GM12878 (cell line): ENCODE results near the gene UTP3. TPM values are rescaled to one million over a fixed set of nuclear protein-coding genes. Genes with fewer than 3 reads are reported as not detected.

Experiments
- ATAC-seq: fragments of 200-7000 bp; cut with Tn5 transposase; 3 replicates; pipeline ENCODE4 v1.9.1; 2020; ENCODE audit warnings: mild to moderate bottlenecking, moderate library complexity
- BruUV-seq: library from RNA; stranded (reverse); fragments of 400-500 nt; replicated peaks from 2 replicates; lab custom pipeline; 2021; lab: Mats Ljungman, UMichigan
- CTCF ChIA-PET: fragments of 300-600 bp; sonication (Branson Sonifier 250); formaldehyde crosslinking; extraction: SDS; loops from one replicate; lab custom pipeline; 2021; ENCODE audit warnings: inconsistent platforms; lab: Yijun Ruan, JAX
- POLR2A ChIA-PET: fragments of 350-600 bp; formaldehyde crosslinking; extraction: SDS; loops from one replicate; lab custom pipeline; 2021; ENCODE audit warnings: inconsistent platforms; lab: Charles Lee
- RAD21 ChIA-PET: fragments of 300-600 bp; sonication (Branson Sonifier 250); formaldehyde crosslinking; loops from one replicate; lab custom pipeline; 2023; ENCODE audit warnings: antibody characterized with exemption; ENCODE audit not compliant: unreplicated experiment; lab: Charles Lee
- SMC1A ChIA-PET: fragments of 300-600 bp; sonication (Branson Sonifier 250); formaldehyde crosslinking; loops from one replicate; lab custom pipeline; 2023; ENCODE audit not compliant: unreplicated experiment, uncharacterized antibody; lab: Charles Lee
- DNase-seq: peaks from one replicate; pipeline ENCODE4 v3.0.0-alpha.2; 2011; ENCODE audit warnings: low read depth, low spot score
- FAIRE-seq: peaks from 3 replicates; lab custom pipeline; 2011; peaks lifted over from hg19 to GRCh38; lab: Jason Lieb, UNC
- H2AFZ ChIP-seq: 2 replicates; pipeline ENCODE4 v1.6.0; 2011; ENCODE audit warnings: low read depth, low read length, control low read depth; ENCODE audit not compliant: control insufficient read depth
- H3K27ac ChIP-seq: 2 replicates; pipeline ENCODE4 v1.5.1; 2011; ENCODE audit warnings: control low read depth; ENCODE audit not compliant: control insufficient read depth, insufficient read depth
- H3K27me3 ChIP-seq, 2 experiments: replicated peaks in 1 of 2; 2 replicates each; pipeline versions ENCODE4 v1.6.0 to v1.6.1; 2011; ENCODE audit warnings: low read length in 1 of 2; ENCODE audit not compliant: control insufficient read depth in 2 of 2, insufficient read depth in 2 of 2
- H3K36me3 ChIP-seq, 2 experiments: 2 replicates each; pipeline ENCODE4 v1.5.1; 2011; ENCODE audit warnings: low read length in 1 of 2; ENCODE audit not compliant: control insufficient read depth in 2 of 2, insufficient read depth in 2 of 2
- H3K4me1 ChIP-seq: 2 replicates; pipeline ENCODE4 v1.6.1; 2011; ENCODE audit warnings: mild to moderate bottlenecking, low read length, moderate library complexity, mixed read lengths; ENCODE audit not compliant: control insufficient read depth, insufficient read depth
- H3K4me2 ChIP-seq: 2 replicates; pipeline ENCODE4 v1.6.0; 2011; ENCODE audit warnings: control low read depth; ENCODE audit not compliant: control insufficient read depth, insufficient read depth
- H3K4me3 ChIP-seq: fragments of 200-600 bp; sonication (generic); 2 replicates; pipeline ENCODE4 v1.5.1; 2016
- H3K79me2 ChIP-seq: 2 replicates; pipeline ENCODE4 v1.6.0; 2011; ENCODE audit warnings: low read length; ENCODE audit not compliant: control insufficient read depth, insufficient read depth
- H3K9ac ChIP-seq: 2 replicates; pipeline ENCODE4 v1.8.0; 2011; ENCODE audit warnings: low read length, control low read depth, mixed read lengths; ENCODE audit not compliant: control insufficient read depth, insufficient read depth
- H3K9me3 ChIP-seq: replicated peaks from 3 replicates; pipeline ENCODE4 v1.5.1; 2011; ENCODE audit warnings: mild to moderate bottlenecking, low read length; ENCODE audit not compliant: control insufficient read depth, insufficient read depth
- H4K20me1 ChIP-seq: 2 replicates; pipeline ENCODE4 v1.6.0; 2011; ENCODE audit not compliant: control insufficient read depth, insufficient read depth
- ASH2L ChIP-seq: fragments of 300-600, 200-600 bp; sonication (generic); IDR thresholded peaks from 2 replicates; pipeline ENCODE4 v1.6.1; 2017; ENCODE audit warnings: low read depth, mild to moderate bottlenecking, borderline replicate concordance
- CHD4 ChIP-seq: fragments of 200-600 bp; sonication (generic); IDR thresholded peaks from 2 replicates; pipeline ENCODE4 v1.6.1; 2016; ENCODE audit warnings: mild to moderate bottlenecking
- EED ChIP-seq: sonication (generic); IDR thresholded peaks from 2 replicates; pipeline ENCODE4 v1.6.1; 2016; ENCODE audit warnings: antibody characterized with exemption, low read depth
- EP300 ChIP-seq, 2 experiments: fragments of 150-350 bp in 1 of 2; IDR thresholded peaks; 2 replicates each; pipeline ENCODE4 v1.6.1; 2011 to 2012; ENCODE audit warnings: low read depth in 2 of 2, low read length in 2 of 2, borderline replicate concordance in 1 of 2, improper control_type of control experiment in 1 of 2, inconsistent platforms in 1 of 2; ENCODE audit not compliant: control insufficient read depth in 1 of 2
- ETV6 ChIP-seq, 2 experiments: fragments of 450-650 bp in 1 of 2; IDR thresholded peaks in 1 of 2; conservative IDR thresholded peaks in 1 of 2; 2 replicates each; pipeline ENCODE4 v1.6.1; 2014; ENCODE audit warnings: antibody characterized with exemption in 1 of 2, borderline replicate concordance in 1 of 2, low read depth in 1 of 2, mild to moderate bottlenecking in 1 of 2, moderate library complexity in 1 of 2
- FOXM1 ChIP-seq: IDR thresholded peaks from 2 replicates; pipeline ENCODE4 v1.6.1; 2012; ENCODE audit warnings: low read depth, mild to moderate bottlenecking, inconsistent platforms, low read length, moderate library complexity
- HDGF ChIP-seq: fragments of 450-650 bp; IDR thresholded peaks from 2 replicates; pipeline ENCODE4 v1.6.1; 2016; ENCODE audit warnings: antibody characterized with exemption
- IKZF1 ChIP-seq: fragments of 450-650 bp; conservative IDR thresholded peaks from 2 replicates; pipeline ENCODE4 v1.6.1; 2017; ENCODE audit warnings: antibody characterized with exemption, mild to moderate bottlenecking
- IKZF2 ChIP-seq, 2 experiments: fragments of 450-650 bp; IDR thresholded peaks; 2 replicates each; pipeline ENCODE4 v1.6.1; 2017; ENCODE audit warnings: mild to moderate bottlenecking in 2 of 2, moderate library complexity in 2 of 2
- IRF4 ChIP-seq: IDR thresholded peaks from 2 replicates; pipeline ENCODE4 v1.6.1; 2011; ENCODE audit warnings: low read depth, low read length
- JUNB ChIP-seq: IDR thresholded peaks from 2 replicates; pipeline ENCODE4 v1.6.1; 2016; ENCODE audit warnings: antibody characterized with exemption, mild to moderate bottlenecking
- KLF5 ChIP-seq: fragments of 450-650 bp; IDR thresholded peaks from 2 replicates; pipeline ENCODE4 v1.6.1; 2014; ENCODE audit warnings: mild to moderate bottlenecking; ENCODE audit not compliant: partially characterized antibody
- MTA3 ChIP-seq: IDR thresholded peaks from 2 replicates; pipeline ENCODE4 v1.6.1; 2012; ENCODE audit warnings: low read length, inconsistent platforms, borderline replicate concordance
- NFIC ChIP-seq: IDR thresholded peaks from 2 replicates; pipeline ENCODE4 v1.6.1; 2012; ENCODE audit warnings: low read depth, mild to moderate bottlenecking, inconsistent platforms, low read length, moderate library complexity
- RCOR1 ChIP-seq: conservative IDR thresholded peaks from 2 replicates; pipeline ENCODE4 v1.6.1; 2012; ENCODE audit warnings: low read depth, low read length, improper control_type of control experiment
- RUNX3 ChIP-seq: IDR thresholded peaks from 2 replicates; pipeline ENCODE4 v1.6.1; 2012; ENCODE audit warnings: low read length, inconsistent platforms
- SPI1 ChIP-seq: IDR thresholded peaks from 2 replicates; pipeline ENCODE4 v1.6.1; 2011; ENCODE audit warnings: low read depth, mild to moderate bottlenecking, low read length, moderate library complexity, borderline replicate concordance; ENCODE audit not compliant: insufficient read depth
- TCF7 ChIP-seq: IDR thresholded peaks from 2 replicates; pipeline ENCODE4 v1.6.1; 2014; ENCODE audit warnings: antibody characterized with exemption, borderline replicate concordance
- YY1 ChIP-seq: IDR thresholded peaks from 2 replicates; pipeline ENCODE4 v1.6.1; 2011; ENCODE audit warnings: low read depth, mild to moderate bottlenecking, low read length
- ZNF622 ChIP-seq: fragments of 450-650 bp; IDR thresholded peaks from 2 replicates; pipeline ENCODE4 v1.6.1; 2017; ENCODE audit warnings: mild to moderate bottlenecking, inconsistent platforms
- WGBS: methylation state at CpG from one replicate; pipeline ENCODE4 v1.1.6; 2016; ENCODE audit warnings: low lambda C conversion rate; ENCODE audit not compliant: insufficient replicate concordance, insufficient coverage; ENCODE audit errors: missing lambda C conversion rate; 5-methylcytosine and 5-hydroxymethylcytosine counted together
- in situ Hi-C: fragments of 300-500 bp; cut with MboI; formaldehyde crosslinking; loops from 9 replicates; pipeline ENCODE4 v1.14.3; 2018; ENCODE audit warnings: mixed read lengths
- intact Hi-C: fragments of 100-400 bp; cut with micrococcal nuclease; formaldehyde crosslinking; loops from one replicate; pipeline ENCODE4 v1.14.2; 2022; ENCODE audit not compliant: unreplicated experiment
- polyA plus RNA-seq, 11 experiments: library from polyadenylated mRNA; depleted of rRNA in 4 of 11; unstranded in 6 of 11; stranded (reverse) in 5 of 11; fragments of >200 nt; fragmentation: Nextera tagmentation in 4 of 11; fragmentation: Illumina TruSeq in 1 of 11; extraction: Ambion mirVana in 4 of 11; extraction: Trizol in 1 of 11; gene quantifications; 1 replicate in 1 of 11; 2 replicates in 10 of 11; pipeline versions ENCODE4 v1.2.1 to v1.2.3, GENCODE V29; 2011 to 2016; ENCODE audit warnings: inconsistent platforms in 2 of 11, missing spikeins in 2 of 11, low read depth in 1 of 11
- total RNA-seq, 4 experiments: library from RNA; depleted of rRNA in 3 of 4; stranded (reverse); fragments of >200 nt in 3 of 4; fragmentation: Illumina TruSeq in 1 of 4; extraction: Trizol in 1 of 4; gene quantifications; 2 replicates each; pipeline versions ENCODE4 v1.2.1 to v1.2.3, GENCODE V29; 2013 to 2021
- TF ChIP-seq, protein P1 (sequence below): fragments of 450-650 bp; IDR thresholded peaks from 2 replicates; pipeline ENCODE4 v1.6.1; 2016; ENCODE audit warnings: mild to moderate bottlenecking
- TF ChIP-seq, protein P2 (sequence below): fragments of 450-650 bp; IDR thresholded peaks from 2 replicates; pipeline ENCODE4 v1.6.1; 2017; ENCODE audit warnings: low read depth, mild to moderate bottlenecking, moderate library complexity

The UTP3 gene
- total and polyA plus RNA-seq, 10 of the 15 experiments (the other 5 are each of a cell fraction or from before 2014, with no cell fraction given): 15.8 to 60.7 (median 22.5) TPM

DNA sequence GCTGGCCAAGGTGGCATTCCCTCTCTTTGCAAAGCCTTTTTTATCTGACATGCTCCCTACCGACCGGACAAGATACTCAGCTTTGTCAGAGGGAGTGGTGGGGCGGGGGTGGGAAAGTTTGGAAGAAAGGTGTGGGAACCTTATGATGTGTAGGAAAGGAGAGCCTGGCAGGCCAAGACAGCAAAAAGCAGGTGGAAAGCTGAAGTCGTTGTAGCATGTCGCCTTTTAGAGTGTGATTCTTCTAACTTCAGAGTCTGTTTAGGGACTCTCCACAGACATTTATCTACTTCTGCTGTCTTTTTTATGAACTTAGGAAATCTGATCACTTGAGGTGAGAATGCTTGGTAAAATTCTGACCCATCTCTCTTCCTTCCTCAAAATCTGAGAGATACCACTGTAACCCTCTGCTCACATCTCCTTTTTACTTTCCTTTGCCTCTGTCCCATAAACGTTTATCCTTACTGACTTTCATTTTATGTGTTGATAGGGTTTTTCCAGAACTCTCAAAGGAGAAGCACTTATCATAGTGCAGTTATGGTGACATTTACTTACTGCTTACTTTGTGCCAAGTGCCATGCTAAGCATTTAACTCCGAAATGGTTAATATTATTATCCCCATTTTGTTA is 25.2 kb downstream of the UTP3 start:
- in situ Hi-C loops (no loop called here), intact Hi-C loops (no loop called here)
- H3K4me3 ChIP-seq: peak overlapping the region; percentile 44
- ATAC-seq (peak; percentile 74), FAIRE-seq (no peak), DNase-seq (peak; percentile 47)
- ChIA-PET SMC1A (interaction anchor here (0.8 to 5.9 kb wide), 9 partner anchors 9 to 283 kb away, joined by 3 to 65 read pairs (median 5); no protein-coding TSS in a partner anchor), POLR2A (interaction anchor here (0.6 to 1.9 kb wide), 5 partner anchors 10 to 41 kb away, joined by 3 to 6 read pairs (median 5); no protein-coding TSS in a partner anchor), CTCF (interaction anchor here (0.9 to 5.0 kb wide), 9 partner anchors 7 to 291 kb away, joined by 3 to 41 read pairs (median 5); partner anchors contain the start of gene RUFY3), RAD21 (interaction anchor here (0.7 to 4.8 kb wide), 8 partner anchors 8 to 280 kb away, joined by 3 to 43 read pairs (median 4); partner anchors contain the start of genes DCK and UTP3)
- peak overlapping the region; percentile 62 for H3K9ac ChIP-seq
- no peaks in the 10 kb centered on the region for H3K36me3 ChIP-seq
- no peaks in the 10 kb centered on the region; the same call in 1 of the 2 replicates for H3K79me2 ChIP-seq
- peak overlapping the region; percentile 49 for H2AFZ ChIP-seq
- WGBS: 2% methylated on average over 7 of the region's 7 CpGs
- peaks cover 33% of the 10 kb centered on the region for H3K4me1 ChIP-seq
- peak overlapping the region; percentile 89 for H3K4me2 ChIP-seq
- no peaks in the 10 kb centered on the region for H3K27me3 ChIP-seq
- BruUV-seq: no TSS peak
- H4K20me1 ChIP-seq: no peaks in the 10 kb centered on the region
- no peaks in the 10 kb centered on the region for H3K9me3 ChIP-seq
- H3K27ac ChIP-seq: peak overlapping the region; percentile 72
- TF ChIP-seq KLF5 (no peak), RUNX3 (peak; percentile 55), ZNF622 (no peak), TCF7 (peak; percentile 34; the same call in 1 of the 2 replicates), ETV6 (conservative IDR thresholded peaks at IDR 0.05 in 1 of 2, IDR thresholded peaks at IDR 0.05 in 1 of 2; ENCODE audit: borderline replicate concordance in 1 of 2, low read depth in 1 of 2) (peak in 1 of 2 experiments; percentile 55; a peak in 1 of 4 replicates), IKZF2 (IDR thresholded peaks at IDR 0.05) (peak in 1 of 2 experiments; percentile 56; a peak in 2 of 4 replicates), MTA3 (0 out of 2 replicates have a peak, but pooled peaks have one; percentile 49), EP300 (IDR thresholded peaks at IDR 0.05; ENCODE audit: borderline replicate concordance in 1 of 2, control insufficient read depth in 1 of 2, low read depth in 2 of 2, low read length in 2 of 2) (0 out of 4 replicates have a peak, but pooled peaks of 1 of the 2 experiments have one; percentile 11), IRF4 (0 out of 2 replicates have a peak, but pooled peaks have one; percentile 33), EED (peak; percentile 54; the same call in 1 of the 2 replicates), SPI1 (peak; percentile 70), HDGF (no peak), NFIC (peak; percentile 70), RCOR1 (no peak), CHD4 (no peak), FOXM1 (peak; percentile 79), IKZF1 (peak; percentile 65), ASH2L (no peak), YY1 (no peak), JUNB (peak; percentile 43; the same call in 1 of the 2 replicates)
- TF ChIP-seq, protein P1, sequence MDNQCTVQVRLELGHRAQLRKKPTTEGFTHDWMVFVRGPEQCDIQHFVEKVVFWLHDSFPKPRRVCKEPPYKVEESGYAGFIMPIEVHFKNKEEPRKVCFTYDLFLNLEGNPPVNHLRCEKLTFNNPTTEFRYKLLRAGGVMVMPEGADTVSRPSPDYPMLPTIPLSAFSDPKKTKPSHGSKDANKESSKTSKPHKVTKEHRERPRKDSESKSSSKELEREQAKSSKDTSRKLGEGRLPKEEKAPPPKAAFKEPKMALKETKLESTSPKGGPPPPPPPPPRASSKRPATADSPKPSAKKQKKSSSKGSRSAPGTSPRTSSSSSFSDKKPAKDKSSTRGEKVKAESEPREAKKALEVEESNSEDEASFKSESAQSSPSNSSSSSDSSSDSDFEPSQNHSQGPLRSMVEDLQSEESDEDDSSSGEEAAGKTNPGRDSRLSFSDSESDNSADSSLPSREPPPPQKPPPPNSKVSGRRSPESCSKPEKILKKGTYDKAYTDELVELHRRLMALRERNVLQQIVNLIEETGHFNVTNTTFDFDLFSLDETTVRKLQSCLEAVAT: no peak; the same call in 1 of the 2 replicates
- TF ChIP-seq, protein P2, sequence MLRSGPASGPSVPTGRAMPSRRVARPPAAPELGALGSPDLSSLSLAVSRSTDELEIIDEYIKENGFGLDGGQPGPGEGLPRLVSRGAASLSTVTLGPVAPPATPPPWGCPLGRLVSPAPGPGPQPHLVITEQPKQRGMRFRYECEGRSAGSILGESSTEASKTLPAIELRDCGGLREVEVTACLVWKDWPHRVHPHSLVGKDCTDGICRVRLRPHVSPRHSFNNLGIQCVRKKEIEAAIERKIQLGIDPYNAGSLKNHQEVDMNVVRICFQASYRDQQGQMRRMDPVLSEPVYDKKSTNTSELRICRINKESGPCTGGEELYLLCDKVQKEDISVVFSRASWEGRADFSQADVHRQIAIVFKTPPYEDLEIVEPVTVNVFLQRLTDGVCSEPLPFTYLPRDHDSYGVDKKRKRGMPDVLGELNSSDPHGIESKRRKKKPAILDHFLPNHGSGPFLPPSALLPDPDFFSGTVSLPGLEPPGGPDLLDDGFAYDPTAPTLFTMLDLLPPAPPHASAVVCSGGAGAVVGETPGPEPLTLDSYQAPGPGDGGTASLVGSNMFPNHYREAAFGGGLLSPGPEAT: peak; percentile 71; the same call in 1 of the 2 replicates
